OCI-LY1 (cell line): ENCODE results near the gene DCST1.
A peak's percentile ranks its signal among the peaks of the same experiment; 100 is the strongest.

ENCODE experiments used
- H2AFZ ChIP-seq: fragments of 200-600 bp; sonication (generic), shearing (Covaris generic); 2 replicates; pipeline ENCODE4 v1.6.0; 2014; ENCODE audit warnings: antibody characterized with exemption, mild to moderate bottlenecking, low read length
- H3F3A ChIP-seq: fragments of 200-600 bp; sonication (generic), shearing (Covaris generic); 2 replicates; pipeline ENCODE4 v1.6.0; 2014; ENCODE audit warnings: mild to moderate bottlenecking, antibody characterized with exemption, low read length, moderate library complexity; ENCODE audit not compliant: insufficient read depth
- H3K27ac ChIP-seq: fragments of 200-600 bp; sonication (generic); 2 replicates; pipeline ENCODE4 v1.5.1; 2014; ENCODE audit warnings: low read length, mixed run types, mild to moderate bottlenecking, low read depth; ENCODE audit not compliant: poor library complexity, severe bottlenecking
- H3K27me3 ChIP-seq: fragments of 200-600 bp; sonication (generic); 2 replicates; pipeline ENCODE4 v1.6.0; 2014; ENCODE audit warnings: antibody characterized with exemption, mild to moderate bottlenecking, low read length, moderate library complexity; ENCODE audit not compliant: insufficient read depth
- H3K36me3 ChIP-seq: fragments of 200-600 bp; sonication (generic); 2 replicates; pipeline ENCODE4 v1.6.1; 2014; ENCODE audit warnings: mild to moderate bottlenecking, antibody characterized with exemption, low read length, moderate library complexity, mixed read lengths; ENCODE audit not compliant: insufficient read depth
- H3K4me1 ChIP-seq: fragments of 200-600 bp; sonication (generic); 2 replicates; pipeline ENCODE4 v1.5.1; 2014; ENCODE audit warnings: mild to moderate bottlenecking, low read length, moderate library complexity; ENCODE audit not compliant: insufficient read depth, severe bottlenecking
- H3K4me2 ChIP-seq: fragments of 200-600 bp; sonication (generic), shearing (Covaris generic); 2 replicates; pipeline ENCODE4 v1.6.1; 2014; ENCODE audit warnings: low read length
- H3K4me3 ChIP-seq: fragments of 200-600 bp; sonication (generic); 2 replicates; pipeline ENCODE4 v1.5.1; 2014; ENCODE audit warnings: low read length, low read depth, mild to moderate bottlenecking, mixed read lengths; ENCODE audit not compliant: poor library complexity, severe bottlenecking
- H3K79me2 ChIP-seq: fragments of 200-600 bp; shearing (Covaris generic); 2 replicates; pipeline ENCODE4 v1.6.1; 2016; ENCODE audit warnings: mixed run types, low read length, mixed read lengths; ENCODE audit not compliant: insufficient read depth
- H3K9ac ChIP-seq: fragments of 200-600 bp; sonication (generic), shearing (Covaris generic); 2 replicates; pipeline ENCODE4 v1.6.1; 2014; ENCODE audit warnings: mild to moderate bottlenecking, low read length, mixed read lengths
- H3K9me2 ChIP-seq: fragments of 200-600 bp; sonication (generic), shearing (Covaris generic); 2 replicates; pipeline ENCODE4 v1.6.1; 2014; ENCODE audit warnings: low read depth, mild to moderate bottlenecking, low read length, mixed read lengths
- H3K9me3 ChIP-seq: fragments of 200-600 bp; shearing (Covaris generic); 2 replicates; pipeline ENCODE4 v1.6.1; 2014; ENCODE audit warnings: low read length, mixed read lengths
- H4K20me1 ChIP-seq: fragments of 200-600 bp; sonication (generic), shearing (Covaris generic); 2 replicates; pipeline ENCODE4 v1.6.0; 2016; ENCODE audit warnings: mild to moderate bottlenecking, low read length; ENCODE audit not compliant: insufficient read depth
- EZH2 ChIP-seq: fragments of 200-600 bp; sonication (generic), shearing (Covaris generic); IDR thresholded peaks from 2 replicates; pipeline ENCODE4 v1.8.0; 2017; ENCODE audit warnings: borderline replicate concordance, mixed run types, mild to moderate bottlenecking, antibody characterized with exemption, low read length, moderate library complexity, mixed read lengths
- TF ChIP-seq, protein P1 (sequence below): fragments of 200-600 bp; sonication (generic), shearing (Covaris generic); IDR thresholded peaks from 2 replicates; pipeline ENCODE4 v1.5.1; 2017; ENCODE audit warnings: mild to moderate bottlenecking, antibody characterized with exemption, low read length, moderate library complexity, mixed read lengths

Gene DCST1

GRCh38 chr1:155000411-155000725 is 33.3 kb upstream of the DCST1 start:
- Histone ChIP-seq H3K79me2 (no peaks in the 10 kb centered on the region), H3K9me2 (no peaks in the 10 kb centered on the region), H3K4me3 (peak overlapping the region; percentile 72), H3K4me1 (peaks cover 37% of the 10 kb centered on the region), H3K27me3 (no peaks in the 10 kb centered on the region), H3K36me3 (no peaks in the 10 kb centered on the region), H3K4me2 (peak overlapping the region; percentile 87), H2AFZ (no peak overlapping the region), H3F3A (no peaks in the 10 kb centered on the region), H3K9ac (peak overlapping the region; percentile 60), H4K20me1 (no peaks in the 10 kb centered on the region), H3K9me3 (no peaks in the 10 kb centered on the region), H3K27ac (peak overlapping the region; percentile 91)
- TF ChIP-seq, protein P1, sequence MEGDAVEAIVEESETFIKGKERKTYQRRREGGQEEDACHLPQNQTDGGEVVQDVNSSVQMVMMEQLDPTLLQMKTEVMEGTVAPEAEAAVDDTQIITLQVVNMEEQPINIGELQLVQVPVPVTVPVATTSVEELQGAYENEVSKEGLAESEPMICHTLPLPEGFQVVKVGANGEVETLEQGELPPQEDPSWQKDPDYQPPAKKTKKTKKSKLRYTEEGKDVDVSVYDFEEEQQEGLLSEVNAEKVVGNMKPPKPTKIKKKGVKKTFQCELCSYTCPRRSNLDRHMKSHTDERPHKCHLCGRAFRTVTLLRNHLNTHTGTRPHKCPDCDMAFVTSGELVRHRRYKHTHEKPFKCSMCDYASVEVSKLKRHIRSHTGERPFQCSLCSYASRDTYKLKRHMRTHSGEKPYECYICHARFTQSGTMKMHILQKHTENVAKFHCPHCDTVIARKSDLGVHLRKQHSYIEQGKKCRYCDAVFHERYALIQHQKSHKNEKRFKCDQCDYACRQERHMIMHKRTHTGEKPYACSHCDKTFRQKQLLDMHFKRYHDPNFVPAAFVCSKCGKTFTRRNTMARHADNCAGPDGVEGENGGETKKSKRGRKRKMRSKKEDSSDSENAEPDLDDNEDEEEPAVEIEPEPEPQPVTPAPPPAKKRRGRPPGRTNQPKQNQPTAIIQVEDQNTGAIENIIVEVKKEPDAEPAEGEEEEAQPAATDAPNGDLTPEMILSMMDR = no peak
- no peak for TF ChIP-seq EZH2

- Histone ChIP-seq H3K27me3 (no peaks in the 10 kb centered on the region), H3K4me2 (peak overlapping the region; percentile 87), H3K4me3 (peak overlapping the region; percentile 72), H3K9ac (peak overlapping the region; percentile 61), H4K20me1 (no peaks in the 10 kb centered on the region), H3K36me3 (no peaks in the 10 kb centered on the region), H3K9me2 (no peaks in the 10 kb centered on the region), H3K4me1 (peaks cover 42% of the 10 kb centered on the region), H3K27ac (peak overlapping the region; percentile 83), H2AFZ (no peak overlapping the region), H3K79me2 (no peaks in the 10 kb centered on the region), H3K9me3 (no peaks in the 10 kb centered on the region), H3F3A (no peaks in the 10 kb centered on the region)
- TF ChIP-seq, protein P1 = no peak
- no peak for TF ChIP-seq EZH2
These were observed 32.7 kb upstream of the DCST1 start for GRCh38 chr1:155000726-155001424.

DNA sequence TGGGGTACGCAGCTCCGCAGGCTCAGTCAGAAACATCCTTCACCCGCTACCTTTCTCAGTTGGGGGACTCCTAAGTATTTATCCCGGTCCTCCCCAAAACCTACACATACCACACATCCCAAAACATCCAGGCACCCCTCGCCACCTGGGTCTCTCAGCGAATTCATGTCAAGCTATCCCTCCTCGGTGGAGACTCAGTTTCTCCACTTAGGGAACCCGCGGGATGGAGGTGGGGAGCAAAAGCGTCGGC is 32.3 kb upstream of the DCST1 start:
- Histone ChIP-seq H3K27ac (peak overlapping the region; percentile 83), H3K4me1 (peaks cover 47% of the 10 kb centered on the region), H3K9me3 (no peaks in the 10 kb centered on the region), H2AFZ (no peak overlapping the region), H3K4me3 (peak overlapping the region; percentile 72), H3F3A (peaks cover 3% of the 10 kb centered on the region; the same call in 1 of the 2 replicates), H4K20me1 (no peaks in the 10 kb centered on the region), H3K79me2 (no peaks in the 10 kb centered on the region), H3K36me3 (no peaks in the 10 kb centered on the region), H3K27me3 (no peaks in the 10 kb centered on the region), H3K4me2 (peak overlapping the region; percentile 87), H3K9ac (peak overlapping the region; percentile 61), H3K9me2 (no peaks in the 10 kb centered on the region)
- no peak for TF ChIP-seq EZH2
- TF ChIP-seq, protein P1 = no peak
